HG02840 (cell line): ENCODE data around the gene ANTXRL.
"Not testable (repeated sequence)": the region's sequence is repeated elsewhere in the genome, so short reads cannot be mapped to it uniquely, and the experiment has no call there.

ENCODE experiments used
- ATAC-seq: cut with Tn5 transposase; IDR thresholded peaks from one replicate; pipeline ENCODE4 v1.9.1; 2021; ENCODE audit warnings: mild to moderate bottlenecking, moderate library complexity, moderate number of reproducible peaks; ENCODE audit not compliant: unreplicated experiment, low FRiP score

Gene ANTXRL

GRCh38 chr10:46293832-46294640, 7.2 kb downstream of the ANTXRL start:
- no peak for ATAC-seq

DNA sequence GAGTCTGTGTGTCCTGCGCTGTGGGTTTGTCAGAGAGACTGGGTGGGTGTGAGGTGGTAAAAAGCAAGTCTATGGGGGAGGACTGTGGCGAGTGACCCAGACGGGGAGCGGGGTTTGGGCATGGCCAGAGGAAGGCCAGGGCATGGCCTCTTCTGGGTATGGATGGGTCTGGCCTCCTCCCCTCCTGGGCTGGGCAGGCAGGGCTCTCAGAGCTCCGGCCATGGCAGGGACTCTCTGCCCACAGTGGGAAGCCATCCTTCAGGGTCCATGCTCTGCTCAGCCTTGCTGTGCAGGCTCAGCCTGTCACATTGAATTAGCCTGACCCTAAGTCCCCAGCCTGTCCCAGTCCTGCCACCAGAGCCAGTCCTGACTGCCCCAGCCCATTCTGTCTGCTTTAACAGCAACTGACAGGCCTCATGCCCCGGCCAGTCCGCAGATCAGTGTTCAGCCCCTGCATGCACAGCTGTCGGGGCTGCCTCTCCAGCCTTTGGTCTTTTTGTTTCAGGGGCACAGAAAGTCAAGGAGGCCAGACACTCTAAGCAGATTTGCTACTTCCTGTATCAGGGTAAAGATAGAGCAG, 7.9 kb downstream of the ANTXRL start:
- ATAC-seq: no peak

- ATAC-seq: not testable (repeated sequence)
Measured at GRCh38 chr10:46295350-46296010, 8.7 kb downstream of the ANTXRL start.

GRCh38 chr10:46296086-46296485, 9.3 kb downstream of the ANTXRL start:
- ATAC-seq: not testable (repeated sequence)

- ATAC-seq: no peak
Measured at GRCh38 chr10:46296641-46297141, 9.9 kb downstream of the ANTXRL start.

- no peak for ATAC-seq
Measured at GRCh38 chr10:46297406-46298204, 10.8 kb downstream of the ANTXRL start.

DNA sequence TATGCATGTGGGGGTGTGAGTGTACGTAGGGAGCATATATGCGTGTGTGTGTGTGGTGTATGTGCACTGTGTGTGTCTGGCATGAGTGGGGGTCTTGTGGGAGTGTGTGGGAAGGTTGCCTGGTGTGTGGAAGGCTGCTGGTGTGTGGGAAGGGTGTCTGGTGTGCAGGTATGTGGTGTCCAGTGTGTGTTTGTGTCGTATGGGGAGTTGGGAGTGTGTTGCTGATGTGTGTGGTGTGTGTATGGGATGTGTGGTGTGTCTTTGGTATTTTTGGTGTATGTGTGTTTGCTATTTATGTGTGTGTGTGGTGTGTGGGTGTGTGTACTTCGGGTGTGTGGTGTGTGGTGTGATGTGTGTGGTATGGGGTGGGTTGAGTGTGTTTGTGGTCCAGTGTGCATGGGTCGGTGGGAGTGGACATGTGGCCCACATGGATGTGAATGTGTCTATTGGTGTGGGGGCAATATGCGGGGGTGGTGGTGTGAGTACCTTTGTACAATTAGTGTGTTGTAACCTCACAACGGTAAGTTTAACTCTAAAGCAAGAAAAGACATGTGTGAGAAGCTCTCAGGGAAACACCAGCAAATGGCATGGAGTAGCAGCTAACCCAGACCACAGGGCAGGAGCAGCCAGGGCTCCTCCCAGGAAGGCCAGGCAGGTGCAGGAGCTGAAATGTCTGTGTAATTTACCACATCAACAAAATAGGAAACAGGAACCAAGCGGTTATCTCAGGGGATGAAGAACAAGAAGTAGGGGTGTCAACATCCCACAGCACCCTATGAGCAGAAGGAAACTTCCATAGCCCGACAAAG, 11.9 kb downstream of the ANTXRL start:
- ATAC-seq: no peak

GRCh38 chr10:46299286-46299535, 12.4 kb downstream of the ANTXRL start:
- no peak for ATAC-seq

DNA sequence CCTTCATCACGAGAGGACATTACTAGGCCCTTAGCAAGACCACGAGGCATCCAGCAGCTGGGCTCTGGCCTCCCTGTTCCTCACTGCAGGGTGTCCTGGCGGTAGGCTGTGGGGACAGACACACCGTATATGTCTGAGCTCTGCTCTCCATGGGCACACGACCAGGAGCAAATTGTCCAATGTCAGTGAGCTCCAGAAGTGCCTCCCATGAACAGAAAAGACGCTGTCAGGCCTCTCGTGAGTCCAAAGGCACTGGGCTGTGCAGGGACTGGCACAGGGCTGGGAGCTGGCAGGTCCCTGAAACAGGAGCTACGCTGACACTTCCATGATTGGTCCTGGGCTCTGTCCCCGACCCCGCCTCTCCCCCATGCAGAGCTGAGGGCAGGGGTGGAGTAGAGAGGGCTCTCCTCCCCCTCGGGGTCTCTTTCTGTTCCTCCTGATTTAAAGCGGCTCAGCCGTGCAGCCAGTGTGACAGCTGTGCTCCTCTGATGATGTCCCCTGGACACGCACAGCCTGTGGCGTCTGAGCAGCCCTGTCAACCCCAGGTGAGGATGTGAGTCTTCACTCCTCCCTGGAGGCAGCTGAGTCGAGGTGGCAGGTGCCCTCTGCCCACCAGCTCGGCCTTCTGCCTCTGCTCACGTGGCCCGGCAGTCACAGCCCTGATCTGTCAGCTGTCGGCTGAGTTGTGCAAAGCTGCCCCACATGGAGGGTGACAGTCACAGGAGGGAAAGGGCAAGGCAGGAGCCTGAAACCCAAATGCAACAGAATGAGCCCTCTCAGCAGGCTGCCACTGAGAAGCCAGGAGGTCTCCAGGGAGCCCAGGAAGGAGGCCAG, 13.0 kb downstream of the ANTXRL start:
- no peak for ATAC-seq

DNA sequence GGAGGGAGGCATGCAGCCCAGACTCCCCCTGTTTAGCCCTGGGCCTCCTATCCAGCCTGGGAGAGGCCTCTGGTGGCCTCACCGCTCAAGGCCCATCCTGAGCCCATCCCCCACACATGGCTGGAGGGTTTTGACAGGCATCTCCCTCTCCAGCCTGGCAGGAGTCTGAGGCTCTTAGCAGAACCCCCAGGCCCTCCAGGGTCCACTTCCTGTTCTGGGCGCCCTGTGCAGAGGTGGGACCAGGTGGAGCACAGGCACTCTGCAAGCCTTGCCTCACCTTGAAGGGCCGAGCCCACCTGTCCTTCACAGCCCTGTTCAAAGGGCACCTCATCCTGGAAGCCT, 13.5 kb downstream of the ANTXRL start:
- not testable (repeated sequence) for ATAC-seq

GRCh38 chr10:46301056-46301645, 14.4 kb downstream of the ANTXRL start:
- no peak for ATAC-seq

DNA sequence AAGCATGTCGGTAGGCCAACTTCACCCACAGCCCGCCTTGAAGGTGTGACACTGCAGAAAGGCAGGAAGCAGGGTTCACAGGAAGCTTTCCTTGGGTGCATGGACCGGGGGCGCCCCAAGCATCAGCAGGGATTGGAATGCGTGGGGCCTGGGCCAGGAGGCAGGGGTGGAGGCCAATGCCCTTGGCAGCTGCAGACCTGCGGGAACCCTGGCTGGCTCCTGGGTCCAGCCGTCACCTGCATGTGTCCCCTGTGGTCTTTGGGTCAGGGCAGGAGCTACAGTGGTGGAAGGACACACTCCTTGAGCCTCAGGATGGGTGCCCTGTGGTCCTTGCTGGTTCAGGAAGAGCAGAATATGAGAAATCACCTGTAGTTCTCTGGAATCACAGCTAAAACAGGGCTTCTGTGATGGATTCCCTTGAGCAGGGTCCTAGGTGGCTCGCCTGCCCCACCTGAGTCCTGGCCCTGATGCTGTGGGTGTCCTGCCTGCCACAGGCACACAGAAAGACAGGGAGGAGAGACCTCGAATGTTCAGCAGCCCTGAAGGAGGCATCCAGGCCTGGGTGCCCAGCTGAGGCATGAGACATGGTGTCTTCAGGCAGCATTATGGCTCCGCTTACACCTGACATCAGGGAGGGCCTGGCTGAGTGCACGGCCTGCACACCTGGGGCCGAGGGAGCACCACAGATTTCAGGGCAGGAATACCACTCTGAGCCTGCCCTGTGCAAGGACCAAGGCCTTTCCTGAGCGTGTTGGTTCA, 15.1 kb downstream of the ANTXRL start:
- ATAC-seq: no peak

GRCh38 chr10:46302765-46303352, 16.1 kb downstream of the ANTXRL start:
- not testable (repeated sequence) for ATAC-seq

DNA sequence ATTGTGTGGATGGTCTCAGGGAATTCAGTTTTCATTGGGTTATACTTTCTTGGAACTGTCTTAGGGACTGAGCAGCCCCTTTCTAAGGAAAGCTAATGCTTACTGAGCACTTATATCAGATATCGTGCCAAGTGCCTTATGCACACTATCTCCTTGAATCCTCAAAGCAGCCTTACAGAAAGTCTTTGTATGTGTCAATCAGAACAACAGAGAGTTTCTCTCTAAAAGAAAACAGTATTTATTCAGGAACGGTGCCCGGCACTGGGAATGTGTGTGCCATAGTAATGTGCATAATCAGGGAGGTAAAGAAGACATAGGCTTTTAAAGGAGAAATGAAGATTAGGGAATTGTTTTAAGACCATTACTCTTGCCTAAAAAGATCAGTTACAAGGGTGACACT, 17.3 kb downstream of the ANTXRL start:
- ATAC-seq: no peak

GRCh38 chr10:46304671-46305070, 17.9 kb downstream of the ANTXRL start:
- not testable (repeated sequence) for ATAC-seq

DNA sequence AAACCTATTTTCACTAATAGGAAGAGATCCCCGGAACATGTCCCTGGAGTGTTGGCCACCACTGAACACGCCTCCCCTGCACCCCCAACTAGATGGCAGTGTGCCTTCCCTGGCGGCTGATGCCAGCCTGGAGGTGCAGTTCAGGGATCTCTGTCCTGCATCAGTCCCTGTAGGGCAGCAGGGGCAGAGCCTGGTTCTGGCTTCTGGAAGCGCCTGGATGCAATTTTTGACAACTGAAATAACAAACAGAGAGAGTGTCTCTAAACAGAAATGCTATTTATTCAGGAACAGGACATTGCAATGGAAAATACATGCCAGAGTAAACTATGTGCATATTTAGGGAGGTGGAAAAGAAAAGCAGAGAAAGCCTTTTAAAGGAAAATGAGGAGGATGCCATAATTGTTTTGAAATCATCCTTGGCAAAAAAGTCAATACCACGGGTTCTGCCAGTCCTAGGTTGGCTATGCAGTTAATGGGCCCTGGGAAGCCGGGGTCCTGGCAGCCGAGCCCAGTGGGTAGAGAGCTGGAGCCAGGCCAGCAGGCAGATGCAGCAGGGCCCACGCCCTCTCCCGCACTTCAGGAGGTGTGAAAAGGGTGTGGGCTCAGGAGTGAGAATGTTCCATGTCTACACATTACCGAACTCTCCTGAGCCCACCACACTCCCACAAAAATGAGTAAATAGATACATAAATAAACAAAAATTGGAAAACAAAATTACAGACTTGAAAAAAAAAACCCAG, 18.5 kb downstream of the ANTXRL start:
- ATAC-seq: no peak

- ATAC-seq: no peak
Measured at GRCh38 chr10:46305986-46306385, 19.2 kb downstream of the ANTXRL start.
